ENCODE measurements around the gene COL4A2.

Gene COL4A2

GRCh38 chr13:110402299-110403069 lies 95.4 kb downstream of the COL4A2 start:
- no peak for DNase-seq (ENCODE audit: low spot score)

- no peak for DNase-seq (ENCODE audit: low spot score)
These were observed 96.2 kb downstream of the COL4A2 start for GRCh38 chr13:110403315-110403714.

- DNase-seq (ENCODE audit: low spot score), result no peak
These were observed 96.6 kb downstream of the COL4A2 start for GRCh38 chr13:110403721-110404120.

GRCh38 chr13:110404321-110404720 lies 97.2 kb downstream of the COL4A2 start:
- no peak for DNase-seq (ENCODE audit: low spot score)

- no peak for DNase-seq (ENCODE audit: low spot score)
These were observed 98.7 kb downstream of the COL4A2 start for GRCh38 chr13:110405597-110406450.

GRCh38 chr13:110407021-110407420 lies 99.9 kb downstream of the COL4A2 start:
- DNase-seq (ENCODE audit: low spot score), result no peak

- no peak for DNase-seq (ENCODE audit: low spot score)
These were observed 100.4 kb downstream of the COL4A2 start for GRCh38 chr13:110407531-110407930.

GRCh38 chr13:110408286-110408685 lies 101.2 kb downstream of the COL4A2 start:
- no peak for DNase-seq (ENCODE audit: low spot score)

- no peak for DNase-seq (ENCODE audit: low spot score)
These were observed 102.5 kb downstream of the COL4A2 start for GRCh38 chr13:110409581-110409992.

GRCh38 chr13:110410000-110410399 lies 102.9 kb downstream of the COL4A2 start:
- no peak for DNase-seq (ENCODE audit: low spot score)

- no peak for DNase-seq (ENCODE audit: low spot score)
These were observed 104.0 kb downstream of the COL4A2 start for GRCh38 chr13:110410936-110411687.

GRCh38 chr13:110411688-110412059 lies 104.6 kb downstream of the COL4A2 start:
- DNase-seq (ENCODE audit: low spot score), result no peak

GRCh38 chr13:110412132-110412914 lies 105.2 kb downstream of the COL4A2 start:
- DNase-seq (ENCODE audit: low spot score), result peak; percentile 50

- no peak for DNase-seq (ENCODE audit: low spot score)
These were observed 106.1 kb downstream of the COL4A2 start for GRCh38 chr13:110413016-110413675.

- DNase-seq (ENCODE audit: low spot score), result no peak
These were observed 106.6 kb downstream of the COL4A2 start for GRCh38 chr13:110413676-110414040.

- no peak for DNase-seq (ENCODE audit: low spot score)
These were observed 107.2 kb downstream of the COL4A2 start for GRCh38 chr13:110414283-110414682.

GRCh38 chr13:110414931-110415330 lies 107.8 kb downstream of the COL4A2 start:
- DNase-seq (ENCODE audit: low spot score), result no peak

GRCh38 chr13:110415669-110416068 lies 108.6 kb downstream of the COL4A2 start:
- DNase-seq (ENCODE audit: low spot score), result no peak

- peak; percentile 11 for DNase-seq (ENCODE audit: low spot score)
These were observed 109.3 kb downstream of the COL4A2 start for GRCh38 chr13:110416131-110417025.

GRCh38 chr13:110418944-110419343 lies 111.9 kb downstream of the COL4A2 start:
- DNase-seq (ENCODE audit: low spot score), result no peak

Data from cerebellar cortex (tissue), 1 donor.